COLO668 (cell line): ENCODE data around the gene SMTNL2.

Experiments used
- DNase-seq: peaks from one replicate; lab custom pipeline; 2025; ENCODE audit not compliant: unreplicated experiment; lab: John Stamatoyannopoulos, UW

The SMTNL2 gene

DNA sequence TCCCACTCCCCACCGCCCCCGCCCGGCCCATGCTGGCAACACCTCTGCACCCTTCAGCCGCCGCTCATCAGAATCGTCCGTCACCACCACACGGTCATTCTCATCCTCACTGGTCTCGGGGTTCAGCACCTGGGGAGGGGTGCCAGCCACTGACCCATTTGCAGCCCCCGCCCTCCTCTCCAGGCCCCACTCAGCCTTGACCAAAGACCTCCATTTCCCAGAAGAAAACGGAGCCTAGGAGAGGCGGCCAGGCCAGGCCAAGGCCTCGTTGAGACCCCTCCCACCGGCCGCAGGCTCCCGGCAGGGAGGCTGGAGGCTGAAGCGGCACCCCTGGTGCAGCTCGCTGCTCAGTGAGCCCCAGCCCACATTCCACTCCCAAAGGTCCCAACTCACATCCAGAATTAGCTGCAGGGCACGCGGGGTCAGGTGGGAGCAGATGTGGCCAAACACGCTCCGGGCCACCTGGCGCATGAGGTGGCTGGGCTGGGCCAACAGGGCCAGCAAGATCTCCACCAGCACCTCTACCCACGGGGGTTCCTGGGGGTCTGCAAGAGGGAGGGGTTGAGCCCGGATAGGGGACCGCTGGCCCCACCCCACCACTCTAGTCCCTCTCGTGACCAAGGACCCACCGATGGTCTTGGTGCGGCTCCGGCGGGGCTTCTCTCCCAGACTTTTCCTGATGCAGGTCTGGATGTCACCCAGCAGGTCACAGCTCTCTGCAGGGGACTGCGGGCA, 38.9 kb upstream of the SMTNL2 start:
- DNase-seq: no peak

DNA sequence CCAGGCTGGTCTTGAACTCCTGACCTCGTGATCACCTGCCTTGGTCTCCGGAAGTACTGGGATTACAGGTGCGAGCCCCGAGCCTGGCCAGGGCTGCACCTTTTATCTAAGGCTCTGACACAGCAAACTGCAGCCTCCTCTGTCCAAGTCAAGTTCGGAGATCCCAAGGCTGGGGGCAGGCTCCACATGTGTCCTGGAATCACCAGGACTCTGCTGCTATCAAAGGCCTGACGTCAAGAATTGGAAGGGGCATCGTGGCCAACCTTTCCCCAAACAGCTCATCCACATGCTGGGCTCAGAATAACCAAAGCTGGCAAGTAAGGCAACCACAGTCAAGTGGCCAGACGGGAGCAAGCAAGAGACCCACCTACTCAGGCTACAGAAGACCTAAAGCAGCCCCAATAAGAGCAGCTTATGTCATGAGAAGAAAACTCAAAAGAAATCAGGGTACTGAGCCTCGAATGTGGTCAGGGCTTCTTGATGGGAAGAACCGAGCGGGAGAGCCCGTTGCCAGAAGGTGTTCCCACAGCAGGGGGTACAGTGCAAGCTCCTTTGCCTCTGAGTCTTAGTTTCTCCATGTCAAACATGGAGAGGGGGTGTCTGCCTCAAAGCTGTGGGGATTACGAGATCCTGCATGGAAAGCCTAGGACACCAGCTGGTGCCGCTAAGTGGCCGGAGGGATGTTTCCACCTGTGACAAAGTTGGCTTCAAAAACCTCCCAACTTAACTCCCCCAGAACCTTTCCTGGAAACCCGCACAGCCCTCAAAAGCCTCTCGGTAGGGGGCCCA, 37.0 kb upstream of the SMTNL2 start:
- DNase-seq: no peak

GRCh38 chr17:4548061-4548461, 36.3 kb upstream of the SMTNL2 start:
- DNase-seq: no peak

DNA sequence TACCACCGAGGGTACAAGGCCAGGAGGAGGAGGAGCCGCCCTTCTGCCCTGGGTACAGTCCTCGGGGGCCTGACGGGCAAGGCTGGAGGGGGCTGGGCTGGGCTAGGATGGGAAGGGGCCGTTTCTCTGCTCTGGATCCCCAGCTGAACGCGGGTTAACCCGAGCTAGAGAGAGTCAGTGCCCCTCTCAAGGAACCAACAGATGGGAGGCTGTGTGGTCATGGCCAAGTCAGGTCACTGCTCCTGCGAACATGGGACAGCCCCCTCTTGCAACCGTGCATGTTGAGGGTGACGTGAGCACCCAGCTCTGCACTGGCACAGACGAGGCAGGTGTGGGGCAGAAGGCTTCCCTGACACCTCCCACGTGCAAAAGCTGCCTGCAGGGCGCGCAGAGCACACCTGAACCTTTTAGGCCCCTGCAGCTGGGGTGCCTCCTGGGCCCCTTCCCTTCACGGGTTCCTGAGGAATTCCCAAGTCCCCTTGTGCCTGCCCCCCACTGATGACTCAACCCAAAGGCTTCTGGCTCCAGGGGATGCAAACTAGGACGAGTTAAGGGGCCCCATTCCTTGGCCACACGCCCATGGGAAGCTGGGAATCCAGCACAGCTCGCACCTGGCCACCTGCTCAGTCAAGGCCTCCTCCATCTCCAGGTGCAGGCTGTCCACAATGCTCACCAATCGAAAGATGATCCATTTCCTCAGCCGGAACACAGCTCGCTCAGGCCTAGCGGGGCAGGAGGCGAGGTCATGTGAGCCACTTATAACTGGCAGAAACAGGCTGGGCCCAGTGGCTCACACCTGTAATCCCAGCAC, 35.4 kb upstream of the SMTNL2 start:
- peak; percentile 79 for DNase-seq

GRCh38 chr17:4549781-4550533, 34.4 kb upstream of the SMTNL2 start:
- DNase-seq: no peak

GRCh38 chr17:4550534-4551039, 33.7 kb upstream of the SMTNL2 start:
- DNase-seq: no peak

DNA sequence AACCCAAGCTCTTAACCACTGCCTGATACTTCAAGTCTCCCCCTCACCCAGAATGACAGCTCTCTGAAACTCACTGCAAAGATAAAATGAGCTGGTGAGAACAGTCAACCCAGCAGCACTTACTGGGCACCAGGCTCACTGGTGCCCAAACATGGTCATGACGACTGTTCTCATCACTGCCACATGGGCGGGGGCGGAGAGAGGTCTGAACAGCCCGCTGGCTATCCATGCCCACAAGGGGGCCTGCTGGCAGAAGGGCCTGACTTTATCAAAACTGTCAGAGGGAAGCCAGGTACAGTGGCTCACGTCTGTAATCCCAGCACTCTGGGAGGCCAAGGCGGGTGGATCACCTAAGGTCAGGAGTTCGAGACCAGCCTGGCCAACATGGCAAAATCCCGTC, 33.2 kb upstream of the SMTNL2 start:
- peak; percentile 5 for DNase-seq

GRCh38 chr17:4551796-4552525, 32.4 kb upstream of the SMTNL2 start:
- no peak for DNase-seq

- no peak for DNase-seq
Measured at GRCh38 chr17:4553669-4554068, 30.7 kb upstream of the SMTNL2 start.

DNA sequence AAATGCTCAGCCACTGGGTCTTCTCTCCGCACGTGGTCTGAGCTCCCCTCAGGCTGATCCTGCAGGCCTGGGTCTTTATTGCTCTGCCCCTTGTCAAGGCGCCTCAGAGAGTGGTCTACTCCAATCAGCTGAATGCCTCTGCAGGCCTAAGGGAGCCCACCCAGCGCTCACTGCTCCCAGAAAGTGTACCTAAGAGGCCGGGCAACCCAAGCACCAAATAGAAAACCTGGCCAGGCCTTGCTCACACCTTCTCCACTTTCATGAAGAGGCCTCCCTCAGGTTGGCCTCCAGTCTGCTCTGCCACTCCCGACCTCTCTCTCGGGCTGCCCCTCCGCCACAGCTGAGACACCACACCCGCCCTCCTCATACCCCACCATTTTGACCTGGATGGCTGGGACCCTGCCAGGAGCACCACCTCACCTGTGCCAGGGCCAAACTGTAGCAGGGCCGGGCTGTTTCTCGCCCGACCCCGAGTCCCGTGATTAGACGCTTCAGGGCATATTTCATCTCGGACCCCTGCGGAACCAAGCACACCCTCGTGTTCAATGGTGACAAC, 29.8 kb upstream of the SMTNL2 start:
- no peak for DNase-seq

DNA sequence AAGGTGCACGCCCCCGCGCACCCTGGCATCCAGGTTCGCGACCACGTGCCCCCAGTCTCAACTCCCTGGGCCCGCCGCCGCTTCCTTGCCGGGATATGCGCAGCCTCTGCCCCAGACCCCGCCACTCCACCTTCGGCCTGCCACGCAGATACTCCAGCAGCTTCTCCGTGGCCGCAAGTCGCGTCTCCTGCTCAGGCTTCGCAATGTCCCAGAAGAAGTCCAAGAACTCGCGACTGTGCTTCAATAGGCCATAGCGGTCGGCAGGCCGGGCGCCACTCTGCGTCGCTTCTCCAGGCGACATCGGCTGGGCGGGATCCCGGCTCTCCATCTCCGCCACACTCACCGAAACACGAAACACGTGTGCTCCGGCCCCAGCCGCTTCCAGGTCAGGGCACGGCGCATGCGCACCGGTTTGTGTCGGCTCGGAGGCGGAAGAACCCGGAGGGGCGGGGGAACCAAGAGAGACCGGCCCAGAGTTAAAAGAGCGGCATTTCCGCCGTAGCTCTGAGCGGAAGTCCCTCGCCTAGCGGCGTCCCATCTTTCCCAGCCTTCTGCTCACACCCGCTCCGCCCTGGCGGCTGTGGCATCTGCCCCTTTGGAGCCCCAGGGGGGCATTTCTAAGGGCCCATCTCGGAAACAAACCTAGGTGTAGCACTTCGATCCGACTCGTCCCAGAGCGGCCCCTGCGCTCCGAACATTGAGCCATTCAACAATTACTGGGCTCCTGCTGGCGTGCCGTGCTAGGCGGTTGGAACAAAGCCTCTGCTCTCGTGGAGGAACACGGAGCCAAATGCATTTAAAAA, 29.1 kb upstream of the SMTNL2 start, which contains the start of gene MYBBP1A:
Gene MYBBP1A (minus strand): TSS at position 388 of the 803 bp plus-strand sequence. CDS start 60 bp downstream, at position 328.
- peak; percentile 95 for DNase-seq

- DNase-seq: no peak
Measured at GRCh38 chr17:4555873-4556759, 28.2 kb upstream of the SMTNL2 start.

GRCh38 chr17:4556996-4557395, 27.3 kb upstream of the SMTNL2 start:
- no peak for DNase-seq

GRCh38 chr17:4557626-4558346, 26.5 kb upstream of the SMTNL2 start:
- DNase-seq: no peak

DNA sequence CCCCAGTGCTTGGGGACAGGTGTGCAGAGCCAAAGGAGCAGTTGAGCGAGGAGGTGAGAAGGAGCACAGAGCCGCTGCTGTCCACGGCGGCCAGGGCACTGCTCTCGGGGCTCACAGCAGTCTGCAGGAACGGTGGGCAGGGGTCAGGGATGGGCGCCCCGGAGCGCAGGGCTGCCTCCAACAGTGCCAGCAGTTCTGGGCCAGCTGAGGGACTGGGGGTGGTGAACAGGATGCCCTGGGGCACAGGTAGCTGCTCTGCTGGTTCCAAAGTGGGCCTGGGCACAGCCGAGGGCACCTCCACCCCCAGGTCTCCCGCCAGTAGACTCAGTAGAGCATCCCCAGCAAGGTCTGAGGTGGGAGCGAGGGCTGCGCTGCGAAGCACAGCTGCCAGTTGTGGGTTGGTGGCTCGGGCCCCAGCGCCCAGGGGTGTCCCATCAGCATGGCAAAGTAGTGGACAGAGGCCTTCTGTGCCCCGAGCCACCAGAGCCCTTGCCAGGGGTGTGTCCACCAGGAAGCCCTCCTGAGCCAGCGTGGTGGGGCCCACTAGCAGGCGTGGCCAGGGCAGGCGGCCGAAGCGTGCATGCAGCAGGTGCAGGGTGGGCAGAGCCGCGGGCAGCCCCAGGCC, 25.9 kb upstream of the SMTNL2 start:
- DNase-seq: no peak

GRCh38 chr17:4559139-4559791, 25.1 kb upstream of the SMTNL2 start:
- peak; percentile 8 for DNase-seq
